AG04449 (cell line): ENCODE data around the gene FAM234B.
"Not testable (repeated sequence)": the region's sequence is repeated elsewhere in the genome, so short reads cannot be mapped to it uniquely, and the experiment has no call there.

Experiments used
- CTCF ChIA-PET: fragments of 350-600 bp; formaldehyde crosslinking; extraction: SDS; loops from one replicate; lab custom pipeline; 2021; ENCODE audit warnings: antibody characterized with exemption; lab: Yijun Ruan, JAX
- POLR2A ChIA-PET: fragments of 400-600, 350-600 bp; formaldehyde crosslinking; extraction: SDS; loops from one replicate; lab custom pipeline; 2020; ENCODE audit warnings: antibody characterized with exemption, inconsistent platforms; lab: Yijun Ruan, JAX
- DNase-seq: peaks from one replicate; pipeline ENCODE4 v3.0.0-alpha.2; 2010; ENCODE audit warnings: low read depth, low spot score
- H3K4me3 ChIP-seq: 2 replicates; pipeline ENCODE4 v1.5.1; 2011; ENCODE audit warnings: low read depth, mild to moderate bottlenecking, control low read depth, low read length
- CTCF ChIP-seq: IDR thresholded peaks from one replicate; pipeline ENCODE4 v1.5.1; 2011; ENCODE audit warnings: mild to moderate bottlenecking, moderate library complexity, low read length, control low read depth, inconsistent platforms; ENCODE audit not compliant: insufficient read depth; ENCODE audit errors: missing control alignments

FAM234B gene

GRCh38 chr12:13044906-13045299 is 722 bp downstream of the FAM234B start:
- no peak for DNase-seq
- TF ChIP-seq CTCF, result no peak
- ChIA-PET CTCF (interaction anchor here (1.1 to 3.3 kb wide), 5 partner anchors 43 to 190 kb away, joined by 3 to 18 read pairs (median 3); no protein-coding TSS in a partner anchor), POLR2A (interaction anchor here (0.7 to 1.0 kb wide), 2 partner anchors 152 to 161 kb away, joined by 3 read pairs; no protein-coding TSS in a partner anchor)
- H3K4me3 ChIP-seq, result peak overlapping the region; percentile 94

DNA sequence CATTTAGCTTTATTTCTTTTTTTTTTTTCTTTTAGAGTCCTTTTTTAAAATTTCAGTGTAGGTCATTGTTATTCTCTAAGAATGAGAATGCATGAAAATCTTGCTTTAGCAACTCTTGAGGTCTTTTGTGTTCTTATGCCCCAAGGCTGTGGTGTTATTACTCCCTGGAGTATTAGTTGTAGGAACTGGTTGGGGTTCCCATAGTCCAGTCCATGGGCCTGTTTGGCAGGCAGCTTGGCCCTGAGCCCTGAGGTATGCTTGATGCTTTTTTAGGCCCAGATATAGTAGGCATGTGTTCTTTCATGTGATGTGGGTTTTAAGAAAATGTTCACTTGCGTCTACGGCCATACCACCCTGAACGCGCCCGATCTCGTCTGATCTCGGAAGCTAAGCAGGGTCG is 1.6 kb downstream of the FAM234B start:
- H3K4me3 ChIP-seq, result no peak overlapping the region
- DNase-seq, result no peak
- ChIA-PET POLR2A (interaction anchor here (1.0 kb wide), 1 partner anchor 160 kb away, joined by 3 read pairs; no protein-coding TSS in a partner anchor), CTCF (interaction anchor here (0.6 to 3.3 kb wide), 9 partner anchors 12 to 189 kb away, joined by 3 to 18 read pairs (median 3); no protein-coding TSS in a partner anchor)
- TF ChIP-seq CTCF, result no peak

GRCh38 chr12:13046964-13047363 is 2.8 kb downstream of the FAM234B start:
- TF ChIP-seq CTCF, result no peak
- CTCF ChIA-PET, result interaction anchor here (1.0 to 1.8 kb wide), 3 partner anchors 11 to 165 kb away, joined by 3 to 4 read pairs (median 4); no protein-coding TSS in a partner anchor
- H3K4me3 ChIP-seq, result no peak overlapping the region
- POLR2A ChIA-PET, result no interaction called here
- no peak for DNase-seq

- H3K4me3 ChIP-seq, result no peak overlapping the region
- ChIA-PET POLR2A (no interaction called here), CTCF (interaction anchor here (0.9 to 1.2 kb wide), 2 partner anchors 24 to 262 kb away, joined by 3 read pairs; no protein-coding TSS in a partner anchor)
- DNase-seq, result peak; percentile 19
- no peak for TF ChIP-seq CTCF
Measured at GRCh38 chr12:13049816-13050215, 5.6 kb downstream of the FAM234B start.

- ChIA-PET CTCF (interaction anchor here (1.1 to 3.0 kb wide), 2 partner anchors 157 to 160 kb away, joined by 5 to 10 read pairs; no protein-coding TSS in a partner anchor), POLR2A (no interaction called here)
- TF ChIP-seq CTCF, result no peak
- DNase-seq, result no peak
- H3K4me3 ChIP-seq, result no peak overlapping the region
Measured at GRCh38 chr12:13052421-13052820, 8.2 kb downstream of the FAM234B start.

- DNase-seq, H3K4me3 ChIP-seq, POLR2A ChIA-PET: not testable (repeated sequence)
- CTCF ChIA-PET, result interaction anchor here (3.0 kb wide), 1 partner anchor 158 kb away, joined by 10 read pairs; no protein-coding TSS in a partner anchor
Measured at GRCh38 chr12:13053617-13054016, 9.4 kb downstream of the FAM234B start.

DNA sequence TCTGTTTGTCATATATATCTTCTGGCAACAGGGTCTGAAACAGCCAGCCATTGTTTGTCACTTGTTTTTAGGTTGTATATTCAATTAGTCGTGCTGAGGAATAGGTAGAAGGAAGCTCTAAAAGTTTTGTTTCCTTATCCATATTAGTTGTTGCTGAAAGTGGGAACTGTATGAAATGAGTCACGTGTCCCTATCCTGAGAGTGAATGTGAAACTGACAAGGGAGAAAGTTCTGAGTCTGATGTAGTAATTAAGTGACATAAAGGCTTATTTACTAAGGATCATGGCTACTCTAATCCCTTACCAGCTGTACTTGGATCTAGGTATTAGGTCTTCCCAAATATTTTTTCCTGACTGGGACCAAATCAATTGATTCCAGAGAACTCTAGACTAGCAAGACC is 16.4 kb downstream of the FAM234B start:
- no peak for TF ChIP-seq CTCF
- POLR2A ChIA-PET, result no interaction called here
- CTCF ChIA-PET, result no interaction called here
- H3K4me3 ChIP-seq, result no peak overlapping the region
- no peak for DNase-seq
